HUDEP-2 (cell line): ENCODE data around the gene CADM1.
A peak's percentile ranks its signal among the peaks of the same experiment; 100 is the strongest.

ENCODE experiments used
- DNase-seq, 76 experiments: peaks; one replicate each; lab custom pipeline; 2025; ENCODE audit not compliant: unreplicated experiment in 76 of 76; lab: John Stamatoyannopoulos, UW

The CADM1 gene

DNA sequence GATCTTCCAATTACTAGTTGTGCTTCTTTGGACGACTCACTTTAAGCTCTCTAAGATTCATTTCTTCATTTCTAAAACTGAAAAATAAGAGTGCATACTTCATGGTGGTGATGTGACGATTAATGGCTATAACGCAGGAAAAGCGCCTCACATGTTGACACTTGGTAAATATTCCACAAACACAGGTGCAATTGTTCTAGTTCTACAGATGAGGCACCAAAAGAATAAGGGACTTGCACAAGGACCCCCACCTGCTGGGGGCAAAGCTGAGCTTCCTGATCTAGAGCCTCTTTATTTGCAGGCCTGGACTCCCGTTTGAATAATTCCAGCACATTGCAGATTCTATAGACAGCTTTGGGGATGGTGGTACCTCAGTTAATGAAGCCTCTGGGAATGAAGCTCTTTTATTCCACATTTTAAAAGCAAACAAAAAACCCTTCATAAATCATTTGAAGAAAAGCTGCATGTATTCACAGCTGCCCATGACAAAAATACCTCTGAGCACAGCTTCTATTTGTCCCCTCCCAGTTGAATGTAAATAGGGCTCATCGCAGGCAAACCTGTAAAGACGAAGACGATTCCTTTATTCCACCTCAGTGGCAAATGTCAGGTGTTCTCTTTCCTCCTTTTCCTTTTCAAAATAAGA, 14.9 kb upstream of the CADM1 start:
- DNase-seq, result no peak

DNA sequence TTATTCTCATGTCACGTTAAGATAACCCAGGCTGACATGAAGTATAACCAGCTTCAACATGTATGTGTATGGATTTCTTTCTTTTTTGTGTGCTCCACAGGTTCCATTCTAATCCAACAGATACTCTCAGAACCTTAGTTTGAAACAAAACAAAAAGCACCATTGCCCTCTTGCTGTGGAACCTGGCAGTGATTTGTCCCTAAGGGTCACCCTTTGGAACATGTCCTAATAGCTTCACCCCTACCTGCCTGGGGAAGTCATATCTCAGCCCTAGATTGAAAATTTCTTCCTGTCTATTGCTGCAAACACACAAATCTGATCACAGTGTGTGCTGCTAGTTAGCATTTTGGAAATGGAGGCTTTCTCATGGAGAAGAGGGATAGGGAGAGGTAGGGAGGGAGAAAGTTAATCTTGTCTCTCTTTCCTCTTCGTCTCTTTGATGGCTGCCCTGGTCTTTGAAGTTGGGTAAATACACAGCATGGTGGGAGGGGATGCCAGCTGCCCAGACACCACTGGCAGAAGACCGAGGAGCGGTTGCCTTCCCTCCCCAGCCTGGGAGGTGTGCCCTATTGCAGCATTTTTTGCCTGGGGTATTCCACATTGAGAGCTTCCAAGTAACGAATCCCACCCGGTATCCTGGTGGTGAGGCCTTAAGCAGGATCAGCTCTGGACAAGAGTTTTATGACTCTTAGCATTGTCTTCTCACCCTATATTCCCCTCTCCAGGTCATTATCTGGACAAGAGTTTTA, 11.6 kb upstream of the CADM1 start:
- no peak for DNase-seq

DNA sequence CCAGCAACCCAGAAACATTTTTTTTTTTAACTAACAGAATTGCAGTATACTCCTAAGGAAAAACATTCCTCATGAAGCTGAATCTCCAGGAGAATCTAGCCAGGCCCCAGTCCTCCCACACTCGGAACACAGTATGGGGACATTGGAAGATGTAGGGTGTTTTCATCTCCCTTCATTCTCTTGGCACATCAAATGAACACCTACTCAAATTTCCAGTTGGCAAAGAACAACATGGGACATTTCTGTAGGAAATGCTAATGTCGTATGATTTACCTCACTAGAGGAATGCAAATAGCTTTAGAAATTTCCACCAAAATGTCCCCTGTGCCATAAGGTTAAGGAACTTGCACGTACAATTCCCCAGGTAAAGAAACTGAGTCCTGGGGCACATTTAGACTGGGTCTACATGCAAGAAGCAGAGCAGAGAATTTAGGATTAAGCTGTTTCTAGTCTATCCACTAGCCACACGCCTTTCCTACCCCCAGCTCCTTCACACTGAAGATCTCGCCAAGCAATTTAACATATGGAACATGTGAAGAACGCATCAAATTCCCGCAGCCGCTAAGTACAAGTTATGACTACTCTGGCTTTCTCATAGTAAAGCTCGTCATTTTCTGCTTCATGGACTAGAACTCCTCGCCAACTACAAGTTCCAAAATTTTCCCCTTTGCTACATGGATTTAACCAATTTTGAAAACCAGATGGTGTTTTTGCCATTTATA, 2.9 kb upstream of the CADM1 start:
- DNase-seq, result no peak

DNA sequence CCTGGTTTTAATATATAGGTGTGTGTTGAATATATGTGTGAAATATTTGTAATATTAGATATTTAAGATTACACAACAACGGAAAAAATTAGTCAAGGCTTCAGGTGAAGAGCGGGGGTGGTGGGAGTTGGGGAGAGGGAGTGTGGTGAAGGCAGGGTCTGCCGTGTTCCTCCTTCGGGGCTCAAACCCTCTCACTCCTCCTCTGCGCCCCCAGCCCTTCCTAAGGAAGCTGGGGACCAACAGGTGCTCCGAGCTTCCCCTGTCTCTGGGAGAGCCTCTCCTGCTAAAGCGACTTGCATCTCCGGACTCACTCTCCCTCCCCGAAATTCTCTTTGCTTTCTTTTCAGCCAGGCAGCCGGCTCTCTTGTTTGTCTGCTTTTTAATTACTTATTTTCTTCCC, 960 bp upstream of the CADM1 start:
- DNase-seq, result no peak

GRCh38 chr11:115503886-115504275, 334 bp downstream of the CADM1 start:
- DNase-seq, result no peak

DNA sequence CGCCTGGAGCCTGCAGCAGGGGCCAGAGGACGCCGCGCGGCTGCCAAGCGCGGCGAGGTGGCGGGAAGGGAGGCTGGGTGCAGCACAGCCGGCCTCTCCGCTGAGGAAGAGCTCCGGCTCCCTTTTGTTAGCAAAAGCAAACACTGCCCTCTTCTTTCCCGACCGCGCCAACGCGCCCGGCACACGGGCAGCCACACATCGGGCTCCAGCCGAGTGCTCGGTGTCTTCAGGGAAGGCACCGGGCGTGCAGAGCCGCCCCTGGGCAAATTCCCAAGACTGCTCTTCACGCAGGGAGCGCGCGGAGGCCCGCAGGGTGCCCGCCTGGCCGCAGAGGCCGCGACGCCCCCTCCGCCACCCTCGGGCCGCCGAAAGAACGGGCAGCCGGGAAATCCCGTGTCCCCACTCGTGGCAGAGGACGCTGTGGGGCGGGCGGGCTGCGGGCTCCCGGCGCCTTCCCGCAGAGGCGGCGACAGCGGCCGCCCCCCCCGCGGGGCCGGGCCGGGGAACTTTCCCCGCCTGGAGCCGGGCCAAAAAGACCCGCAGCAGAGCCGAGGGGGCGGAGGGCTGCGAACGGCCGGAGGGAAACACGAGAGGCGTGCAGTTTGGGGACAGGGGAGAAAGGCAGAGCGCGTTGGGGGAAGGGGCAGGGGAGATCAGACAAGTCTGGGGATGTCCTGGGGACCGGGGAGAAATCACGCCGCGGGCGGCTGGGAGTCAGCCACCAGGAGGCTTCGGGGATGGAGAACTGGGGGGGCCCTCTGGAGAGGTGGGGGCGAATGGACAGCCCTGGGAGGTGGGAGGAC, 931 bp downstream of the CADM1 start:
- peak in 2 of 76 experiments; percentile 4 to 6 for DNase-seq

DNA sequence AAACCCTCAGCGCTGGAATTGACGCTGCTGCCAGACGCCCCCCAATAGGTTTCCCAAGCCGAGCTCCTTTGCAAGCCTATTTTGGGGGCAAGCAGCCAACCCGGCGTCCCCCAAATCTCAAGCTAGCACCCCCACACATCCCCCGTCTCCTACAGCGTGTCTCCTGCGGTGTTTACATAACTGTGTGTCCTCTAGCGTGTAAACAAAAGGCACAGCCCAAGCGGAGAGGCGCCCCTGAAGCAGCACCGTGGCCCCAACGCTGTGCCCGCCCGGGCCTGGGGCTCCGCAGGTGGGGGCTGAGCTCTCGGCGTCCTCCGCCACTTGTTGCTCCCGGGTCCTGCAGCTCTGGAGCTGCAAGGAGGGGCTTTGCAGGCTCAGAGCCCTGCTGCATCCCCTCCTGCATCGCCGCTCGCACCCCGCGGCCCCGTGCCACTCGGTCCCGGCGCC, 1.6 kb downstream of the CADM1 start:
- no peak for DNase-seq

DNA sequence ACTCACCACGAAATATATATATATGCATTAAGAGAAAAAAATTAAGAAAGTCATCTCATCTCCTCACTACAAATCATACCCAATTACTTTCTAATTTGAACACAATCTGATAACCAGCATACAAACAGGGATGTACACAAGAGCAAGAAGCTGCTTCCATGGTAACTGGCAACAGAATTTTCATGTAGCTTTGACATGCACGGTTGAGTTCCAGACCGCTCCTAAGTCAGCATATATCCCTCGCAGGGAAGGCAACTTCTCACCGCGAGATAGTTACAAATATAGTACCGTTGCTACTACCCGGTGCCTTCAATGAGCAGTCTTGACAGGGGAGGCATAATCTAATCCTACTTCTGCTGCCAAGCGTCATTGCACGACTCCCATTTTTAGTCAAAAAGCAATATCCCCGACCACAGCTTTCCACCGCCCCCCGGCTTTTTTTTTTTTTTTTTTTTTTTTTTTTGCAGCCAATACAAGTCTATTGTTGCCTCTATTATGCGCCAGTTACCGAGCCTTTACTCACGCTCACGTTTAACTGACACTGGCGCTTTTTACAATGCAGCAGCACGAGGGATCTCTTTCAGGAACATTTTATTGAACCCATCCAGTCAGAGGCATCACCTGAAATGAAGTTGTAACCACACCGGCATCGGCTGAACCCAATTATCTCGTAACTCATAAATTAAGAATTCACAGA, 2.2 kb downstream of the CADM1 start:
- DNase-seq, result no peak

- no peak for DNase-seq
These were observed 2.7 kb downstream of the CADM1 start for GRCh38 chr11:115501502-115501892.

GRCh38 chr11:115500547-115501501, 3.4 kb downstream of the CADM1 start:
- no peak for DNase-seq

DNA sequence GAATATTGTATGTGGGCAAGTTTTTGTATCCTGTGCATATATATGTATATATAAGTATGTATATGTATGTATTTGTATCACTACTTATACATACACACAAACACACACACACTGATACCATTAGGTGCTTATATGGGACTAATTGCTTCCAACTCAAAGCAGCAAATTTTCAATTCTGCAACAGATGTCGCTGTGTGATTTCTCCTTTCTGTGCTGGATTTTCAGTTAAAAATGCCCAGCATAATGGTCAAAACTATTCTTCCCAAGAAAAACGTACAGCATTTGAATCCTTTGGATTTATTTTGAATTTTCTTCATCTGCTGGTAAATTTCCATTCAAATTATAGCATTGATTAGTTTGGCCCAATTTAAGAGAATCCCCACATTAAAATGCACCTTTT, 4.3 kb downstream of the CADM1 start:
- no peak for DNase-seq

DNA sequence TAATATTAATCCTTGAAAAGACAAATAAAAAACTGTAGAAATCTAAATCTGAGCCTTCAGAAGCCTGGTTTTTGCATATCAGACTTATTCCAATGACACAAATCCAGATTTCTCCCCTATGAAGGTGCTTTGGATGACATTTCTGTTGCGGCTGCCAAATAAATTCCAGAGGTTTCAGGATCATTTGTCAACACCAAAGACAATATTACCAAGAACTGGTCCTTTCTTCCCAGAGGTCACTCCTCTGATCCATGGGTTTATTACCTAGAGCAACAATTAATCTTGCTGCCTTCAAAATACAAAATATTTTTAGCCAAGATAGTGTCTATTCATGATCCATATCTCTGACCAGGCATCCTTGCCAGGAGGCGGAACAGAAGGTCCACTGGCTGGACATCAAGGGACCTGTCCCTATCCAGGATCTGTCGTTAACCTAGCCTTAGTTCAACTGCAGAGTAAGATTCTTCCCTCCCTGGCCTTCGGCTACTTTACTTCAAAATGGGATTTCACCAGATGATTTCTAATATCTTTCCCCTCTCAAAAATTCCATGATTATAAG, 4.9 kb downstream of the CADM1 start:
- no peak for DNase-seq

DNA sequence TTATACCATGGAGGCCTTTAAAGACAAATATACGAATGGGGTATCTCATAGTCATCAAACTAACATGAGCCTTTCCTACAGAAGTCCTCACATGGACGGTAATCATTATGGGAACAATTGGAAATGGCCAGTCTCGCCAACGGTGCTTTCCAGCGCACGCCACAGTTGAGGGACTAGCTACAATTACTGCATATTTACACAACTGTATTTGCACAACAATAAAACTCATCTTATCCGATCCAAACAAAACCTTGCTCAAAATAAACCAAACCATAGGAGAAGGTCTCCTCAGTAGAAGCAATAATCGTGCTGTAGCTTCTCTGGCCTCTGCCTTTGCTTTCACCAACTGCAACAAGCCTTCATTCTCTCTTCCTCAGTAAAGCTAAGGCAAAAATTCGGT, 5.9 kb downstream of the CADM1 start:
- DNase-seq, result no peak

DNA sequence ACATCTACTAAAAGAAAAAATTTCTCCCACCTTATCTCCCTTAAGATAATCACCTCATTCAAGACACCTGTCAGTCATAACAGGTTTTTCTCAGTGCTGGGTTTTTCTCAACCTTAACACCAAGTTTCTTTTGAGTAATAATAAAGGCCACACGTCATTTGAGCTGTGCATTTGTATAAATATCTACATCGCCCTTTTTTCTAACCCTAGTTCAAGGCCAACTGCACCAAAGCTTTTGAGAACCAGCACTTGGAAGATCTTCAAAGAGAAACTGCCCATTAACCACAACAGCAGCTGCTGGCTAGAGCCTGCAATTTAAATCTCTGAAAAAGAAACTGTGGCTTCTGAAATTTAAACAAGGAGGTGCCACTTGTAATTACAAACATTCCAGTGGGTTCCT, 6.9 kb downstream of the CADM1 start:
- no peak for DNase-seq

DNA sequence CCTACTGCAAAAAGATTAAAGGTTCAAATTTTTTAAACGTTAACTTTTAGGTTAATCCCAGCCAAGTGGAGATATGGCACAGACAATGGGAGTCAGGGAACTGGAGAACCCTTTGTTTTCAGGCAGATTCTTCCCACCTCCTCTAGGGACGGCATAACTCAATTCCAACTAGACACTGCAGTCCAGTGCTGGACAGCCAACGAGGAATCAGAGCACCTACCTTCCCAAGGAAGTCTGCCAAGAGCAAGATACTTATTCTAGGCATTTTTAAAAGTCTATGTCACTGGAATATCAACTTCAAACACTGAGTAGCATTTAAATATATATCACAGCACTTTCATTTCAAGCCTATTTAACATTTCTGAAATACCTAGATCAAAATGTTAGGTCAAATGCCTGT, 7.3 kb downstream of the CADM1 start:
- no peak for DNase-seq

- DNase-seq, result no peak
These were observed 10.3 kb downstream of the CADM1 start for GRCh38 chr11:115493905-115494304.

DNA sequence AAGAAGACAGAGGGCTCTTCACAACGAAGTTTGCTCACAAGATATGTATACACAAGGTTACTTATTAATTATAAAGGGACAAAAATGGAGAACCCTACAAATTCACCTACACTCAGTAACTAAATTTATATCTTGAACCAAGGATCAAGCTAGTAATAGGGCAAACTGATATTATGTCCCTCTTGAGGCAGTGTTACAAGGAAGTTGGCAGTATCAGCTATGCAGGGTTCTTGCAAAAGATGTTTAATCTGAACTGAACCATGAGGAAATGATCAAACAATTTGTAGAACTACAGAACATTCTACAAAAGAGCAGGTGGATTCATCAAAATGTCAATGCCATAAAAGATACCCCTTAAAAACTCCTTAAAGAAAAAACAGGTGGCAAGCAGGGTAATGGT, 10.7 kb downstream of the CADM1 start:
- no peak for DNase-seq

- DNase-seq, result no peak
These were observed 14.7 kb downstream of the CADM1 start for GRCh38 chr11:115489466-115489865.

GRCh38 chr11:115488945-115489344, 15.3 kb downstream of the CADM1 start:
- DNase-seq, result no peak
